Thoracic aorta (tissue), 2 donors: ENCODE results near the gene VPS37B. TPM values are rescaled to one million over a fixed set of nuclear protein-coding genes. Genes with fewer than 3 reads are reported as not detected.

Experiments used
- ATAC-seq: fragments of 150-250 bp; one replicate; pipeline ENCODE4 v1.8.0; 2017; ENCODE audit warnings: low read depth; ENCODE audit not compliant: insufficient number of reproducible peaks, low FRiP score
- DNase-seq: peaks from one replicate; pipeline ENCODE4 v3.0.0-alpha.2; 2020; ENCODE audit warnings: low spot score
- H3K27ac ChIP-seq, 2 donors: fragments of 200-600 bp; sonication (generic); 1 replicate in 1 of 2; 2 replicates in 1 of 2; pipeline ENCODE4 v1.5.1; 2016; ENCODE audit warnings: mild to moderate bottlenecking in 2 of 2, moderate library complexity in 2 of 2
- H3K27me3 ChIP-seq: fragments of 200-600 bp; sonication (generic); replicated peaks from 2 replicates; pipeline ENCODE4 v1.6.0; 2016; ENCODE audit warnings: mild to moderate bottlenecking; ENCODE audit not compliant: insufficient read depth
- H3K36me3 ChIP-seq: fragments of 200-600 bp; sonication (generic); one replicate; pipeline ENCODE4 v1.5.1; 2016
- H3K4me1 ChIP-seq, 2 donors: fragments of 200-600 bp; sonication (generic); 1 replicate in 1 of 2; 2 replicates in 1 of 2; pipeline versions ENCODE4 v1.5.1 to v1.6.0; 2016; ENCODE audit warnings: low read depth in 2 of 2, mild to moderate bottlenecking in 1 of 2; ENCODE audit not compliant: control insufficient read depth in 1 of 2
- H3K4me3 ChIP-seq: fragments of 200-600 bp; sonication (generic); 2 replicates; pipeline ENCODE4 v1.5.1; 2016; ENCODE audit warnings: mild to moderate bottlenecking
- H3K9me3 ChIP-seq: fragments of 200-600 bp; sonication (generic); 2 replicates; pipeline ENCODE4 v1.5.1; 2016
- CTCF ChIP-seq: fragments of 200-600 bp; sonication (generic); IDR thresholded peaks from one replicate; pipeline ENCODE4 v1.5.1; 2019; ENCODE audit warnings: antibody characterized with exemption
- total RNA-seq, 2 donors: library from RNA; depleted of rRNA; stranded (reverse); fragments of >200 nt; gene quantifications; one replicate each; pipeline versions ENCODE4 v1.1.0 to v1.2.3, GENCODE V29; 2016

The VPS37B gene
- total RNA-seq, 2 donors from 2014 or later = 30.9 to 50.1 TPM

DNA sequence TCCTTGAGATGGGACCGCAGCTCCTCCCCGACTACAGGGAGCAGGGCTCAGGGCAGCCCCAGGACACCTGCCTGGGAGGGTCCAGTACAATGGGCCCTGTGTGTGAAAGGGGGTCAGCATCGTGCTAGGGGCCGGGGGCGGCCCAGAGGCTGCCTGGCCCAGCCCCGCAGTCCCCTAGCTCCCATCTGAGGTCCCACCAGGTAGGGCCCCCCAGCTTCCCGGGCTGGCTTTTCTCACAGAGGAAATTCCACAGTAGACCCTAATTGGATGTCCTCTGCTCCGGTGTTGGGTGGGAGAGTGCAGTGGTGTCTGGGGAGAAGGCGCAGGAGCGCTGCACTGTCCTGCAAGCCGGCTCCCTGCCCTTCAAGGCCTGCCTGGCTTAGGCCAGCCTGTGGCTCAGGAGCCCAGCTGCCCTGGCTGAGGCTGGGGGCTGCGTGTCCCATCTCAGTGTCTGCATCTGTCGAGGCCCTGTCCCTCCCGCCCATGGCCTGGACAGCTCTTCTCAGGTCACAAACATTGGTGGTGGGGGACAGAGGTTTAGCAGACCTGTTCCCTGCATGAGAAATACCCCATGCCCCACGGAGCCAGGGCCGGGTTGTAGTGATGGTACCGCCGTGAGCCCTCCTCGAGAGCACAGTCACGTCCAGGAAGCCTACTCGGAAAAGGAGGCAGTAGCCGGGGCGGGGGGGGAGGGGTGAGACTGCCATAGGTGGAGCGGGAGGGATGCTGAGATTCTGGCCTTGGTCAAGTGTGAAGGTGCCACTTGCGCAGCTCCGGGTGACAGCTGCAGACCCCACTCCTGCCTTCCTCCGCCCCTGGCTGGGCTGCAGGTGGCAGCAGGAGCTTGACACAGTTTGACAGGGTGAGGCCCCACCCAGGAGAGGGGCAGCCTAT, 49.1 kb downstream of the VPS37B start:
- Histone ChIP-seq H3K36me3 (peaks cover 10% of the 10 kb centered on the region), H3K27ac (no peak overlapping the region), H3K27me3 (no peaks in the 10 kb centered on the region), H3K9me3 (no peaks in the 10 kb centered on the region), H3K4me3 (no peak overlapping the region), H3K4me1 (peaks cover 25 to 41% of the 10 kb centered on the region in 2 donors)
- no peak for TF ChIP-seq CTCF
- DNase-seq (no peak), ATAC-seq (no peak)

DNA sequence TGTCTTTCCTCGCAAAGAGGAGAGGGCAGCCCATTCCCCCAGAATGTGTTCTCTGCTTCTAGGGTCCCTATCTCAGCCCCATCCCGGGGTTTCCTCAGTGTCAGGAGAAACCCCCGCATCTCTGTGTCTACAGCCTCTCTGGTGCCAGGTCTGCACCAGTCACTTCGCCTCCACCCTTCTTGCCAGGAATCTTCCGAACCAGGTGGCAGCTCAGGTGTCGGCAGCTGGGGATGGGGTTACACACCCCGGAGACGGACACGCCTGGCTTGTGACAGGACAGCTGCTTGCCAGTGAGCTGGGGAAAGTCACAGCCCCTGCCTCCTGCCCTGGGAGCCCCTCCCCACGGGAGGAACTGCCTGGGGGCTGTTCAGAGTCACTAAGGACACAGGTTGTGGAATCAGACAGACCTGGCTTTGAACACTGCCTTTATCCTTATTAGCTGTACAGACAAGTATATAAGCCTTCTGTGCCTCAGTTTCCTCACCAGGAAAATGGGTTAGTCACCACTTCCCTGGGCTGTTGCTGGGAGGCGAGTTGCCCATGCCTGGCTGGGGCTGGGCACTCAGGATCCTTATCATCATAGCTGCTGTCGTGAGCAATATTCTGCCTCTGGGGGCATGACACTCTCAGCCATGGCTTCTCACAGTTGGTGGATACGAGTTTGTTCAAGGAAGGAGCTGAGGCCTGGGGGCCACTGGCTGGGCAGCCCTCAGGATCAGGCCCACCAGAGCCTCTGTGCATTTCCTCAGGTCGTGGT, 49.9 kb downstream of the VPS37B start:
- ATAC-seq (no peak), DNase-seq (no peak)
- TF ChIP-seq CTCF = no peak
- Histone ChIP-seq H3K27me3 (no peaks in the 10 kb centered on the region), H3K4me1 (peaks cover 25 to 42% of the 10 kb centered on the region in 2 donors), H3K27ac (no peak overlapping the region), H3K36me3 (peaks cover 10% of the 10 kb centered on the region), H3K9me3 (no peaks in the 10 kb centered on the region), H3K4me3 (no peak overlapping the region)

DNA sequence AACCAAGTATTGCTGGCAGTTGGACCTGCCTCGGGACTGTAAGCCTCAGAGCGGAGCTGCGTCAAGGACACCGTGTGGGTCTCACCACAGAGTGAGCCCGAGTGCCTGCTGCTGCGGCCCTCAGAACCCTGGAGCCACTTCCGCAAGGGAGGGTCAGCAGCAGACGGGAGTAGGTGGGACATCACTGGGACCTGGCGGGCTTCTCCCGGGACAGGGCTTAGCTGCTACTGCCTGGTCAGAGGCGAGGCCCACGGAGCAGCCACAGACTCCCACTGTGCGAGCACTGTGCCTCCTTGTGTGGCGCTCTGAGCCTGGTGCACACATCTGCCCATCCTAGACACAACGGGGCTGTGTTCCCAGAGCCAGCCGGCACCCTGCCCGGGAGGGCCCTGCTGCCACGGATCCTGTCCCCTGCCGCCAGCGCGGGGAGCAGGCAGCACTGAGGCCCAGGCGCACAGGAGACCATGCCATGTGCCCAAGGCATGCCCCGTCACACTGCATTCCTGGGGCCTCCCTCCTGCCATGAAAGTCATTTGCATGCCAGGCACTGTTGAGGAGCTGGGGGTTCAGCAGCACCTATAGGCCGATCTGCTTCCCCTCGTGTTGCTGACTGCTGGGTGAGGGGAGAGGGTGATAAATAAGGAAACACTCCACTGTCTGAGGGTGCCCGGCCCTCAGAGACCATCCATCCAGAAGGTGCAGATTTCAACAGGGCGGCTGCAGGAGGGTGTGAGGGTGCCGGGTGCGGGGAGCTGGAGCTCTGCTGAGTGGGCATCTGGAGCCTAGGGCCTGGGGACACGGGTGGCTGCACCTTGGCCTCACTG, 50.7 kb downstream of the VPS37B start:
- H3K4me1 ChIP-seq = peaks cover 24 to 38% of the 10 kb centered on the region in 2 donors
- no peak overlapping the region for H3K4me3 ChIP-seq
- no peaks in the 10 kb centered on the region for H3K9me3 ChIP-seq
- H3K27me3 ChIP-seq = no peaks in the 10 kb centered on the region
- H3K27ac ChIP-seq = no peak overlapping the region
- DNase-seq = no peak
- no peak for TF ChIP-seq CTCF
- peaks cover 10% of the 10 kb centered on the region for H3K36me3 ChIP-seq
- ATAC-seq = no peak

DNA sequence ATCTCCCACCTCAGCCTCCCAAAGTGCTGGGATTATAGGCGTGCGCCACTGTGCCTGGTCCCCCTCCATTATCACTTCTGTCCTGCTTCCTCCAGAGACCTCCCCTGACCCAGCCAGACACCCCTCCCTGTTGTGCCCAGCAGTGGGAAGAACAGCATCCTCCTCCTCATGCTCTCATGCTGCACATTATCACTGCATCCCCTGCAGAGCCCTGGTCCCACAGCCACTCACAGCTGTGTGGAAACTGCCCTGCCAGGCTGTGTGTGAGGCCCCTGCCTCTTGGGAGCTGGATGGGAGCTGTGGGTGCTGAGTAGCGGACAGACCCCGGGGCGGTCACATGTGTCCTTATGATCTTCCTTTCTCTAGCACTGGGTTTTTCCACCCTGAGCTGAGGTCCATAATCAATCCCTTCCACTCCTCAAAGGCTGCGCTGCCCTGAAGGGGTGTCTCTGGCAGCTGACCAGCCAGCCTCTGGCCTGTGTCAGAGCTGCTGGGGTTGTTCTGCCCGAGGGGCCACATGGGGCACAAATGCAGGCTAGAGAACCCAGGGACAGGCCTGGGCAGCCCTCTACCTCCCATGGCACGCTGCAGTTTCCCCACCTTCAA, 51.5 kb downstream of the VPS37B start:
- no peaks in the 10 kb centered on the region for H3K27me3 ChIP-seq
- no peaks in the 10 kb centered on the region for H3K9me3 ChIP-seq
- no peak overlapping the region for H3K4me3 ChIP-seq
- H3K27ac ChIP-seq = no peak overlapping the region
- peaks cover 20 to 31% of the 10 kb centered on the region in 2 donors for H3K4me1 ChIP-seq
- no peak for TF ChIP-seq CTCF
- no peak for DNase-seq
- peaks cover 10% of the 10 kb centered on the region for H3K36me3 ChIP-seq
- ATAC-seq = no peak
